Kidney (tissue), 14 donors: ENCODE results near the gene C1orf232. TPM values are rescaled to one million over a fixed set of nuclear protein-coding genes. Genes with fewer than 3 reads are reported as not detected.

ENCODE experiments used
- DNase-seq, 5 donors: peaks; one replicate each; pipeline ENCODE4 v3.0.0-alpha.2; 2013 to 2020
- FAIRE-seq: peaks from 2 replicates; lab custom pipeline; 2012; peaks lifted over from hg19 to GRCh38; lab: Jason Lieb, UNC
- H3K27ac ChIP-seq, 2 donors: one replicate each; pipeline ENCODE4 v1.7.0; 2013; ENCODE audit warnings: low read depth in 2 of 2, low read length in 2 of 2, inconsistent platforms in 1 of 2
- H3K27me3 ChIP-seq: one replicate; pipeline ENCODE4 v1.7.1; 2013; ENCODE audit warnings: low read length, inconsistent platforms; ENCODE audit not compliant: control insufficient read depth, insufficient read depth
- H3K36me3 ChIP-seq, 3 donors: one replicate each; pipeline versions ENCODE4 v1.7.0 to v1.7.1; 2013; ENCODE audit warnings: low read length in 3 of 3, control low read depth in 1 of 3, inconsistent platforms in 1 of 3; ENCODE audit not compliant: insufficient read depth in 3 of 3, control insufficient read depth in 2 of 3
- H3K4me1 ChIP-seq, 3 donors: one replicate each; pipeline versions ENCODE4 v1.7.0 to v1.7.1; 2013; ENCODE audit warnings: low read length in 3 of 3, inconsistent platforms in 1 of 3, low read depth in 1 of 3; ENCODE audit not compliant: control insufficient read depth in 2 of 3, insufficient read depth in 2 of 3
- H3K4me3 ChIP-seq, 3 donors: one replicate each; pipeline versions ENCODE4 v1.7.0 to v1.8.1; 2013; ENCODE audit warnings: low read length in 3 of 3, control low read depth in 1 of 3, inconsistent platforms in 1 of 3
- H3K9ac ChIP-seq, 3 donors: one replicate each; pipeline versions ENCODE4 v1.7.0 to v1.7.1; 2013; ENCODE audit warnings: low read length in 3 of 3, control low read depth in 1 of 3, inconsistent platforms in 1 of 3
- H3K9me3 ChIP-seq, 3 donors: one replicate each; pipeline versions ENCODE4 v1.7.0 to v1.7.1; 2013; ENCODE audit warnings: low read length in 3 of 3, control low read depth in 1 of 3, inconsistent platforms in 1 of 3; ENCODE audit not compliant: control insufficient read depth in 2 of 3, insufficient read depth in 1 of 3
- intact Hi-C: fragments of 100-400 bp; cut with DNase I; formaldehyde crosslinking; loops from one replicate; pipeline ENCODE4 v1.11.1; 2022
- polyA plus RNA-seq: library from polyadenylated mRNA; stranded (reverse); fragments of 350-450 nt; fragmentation: Illumina TruSeq; extraction: RNeasy Lipid Tissue Mini Kit (QIAGEN cat#74804); gene quantifications from one replicate; pipeline ENCODE4 v1.2.3, GENCODE V29; 2014; ENCODE audit warnings: low read depth, low replicate concordance; ENCODE audit not compliant: insufficient read depth
- total RNA-seq: library from RNA; stranded (reverse); fragmentation: NEBNext Ultra II Directional; extraction: Animal tissue kit (Norgen Biotek cat#: 25700); gene quantifications from one replicate; pipeline ENCODE4 v1.2.1, GENCODE V29; 2021
- TF ChIP-seq, protein P1 (sequence below): IDR thresholded peaks from 3 replicates; pipeline ENCODE4 v1.5.1; 2012; ENCODE audit warnings: mild to moderate bottlenecking, moderate library complexity, borderline replicate concordance; ENCODE audit not compliant: insufficient read depth; ENCODE audit errors: extremely low read depth
- donor health status: control.
- donor health status: control.
- donor health status: control.
- donor health status: control.
- donor health status: control.
- donor health status: DM: yes; HTN: yes; CAD: no.
- donor health status: Normal renal cell carcinoma (clear cell type).

C1orf232 gene
- total and polyA plus RNA-seq, 2 donors from 2014 or later = not detected

DNA sequence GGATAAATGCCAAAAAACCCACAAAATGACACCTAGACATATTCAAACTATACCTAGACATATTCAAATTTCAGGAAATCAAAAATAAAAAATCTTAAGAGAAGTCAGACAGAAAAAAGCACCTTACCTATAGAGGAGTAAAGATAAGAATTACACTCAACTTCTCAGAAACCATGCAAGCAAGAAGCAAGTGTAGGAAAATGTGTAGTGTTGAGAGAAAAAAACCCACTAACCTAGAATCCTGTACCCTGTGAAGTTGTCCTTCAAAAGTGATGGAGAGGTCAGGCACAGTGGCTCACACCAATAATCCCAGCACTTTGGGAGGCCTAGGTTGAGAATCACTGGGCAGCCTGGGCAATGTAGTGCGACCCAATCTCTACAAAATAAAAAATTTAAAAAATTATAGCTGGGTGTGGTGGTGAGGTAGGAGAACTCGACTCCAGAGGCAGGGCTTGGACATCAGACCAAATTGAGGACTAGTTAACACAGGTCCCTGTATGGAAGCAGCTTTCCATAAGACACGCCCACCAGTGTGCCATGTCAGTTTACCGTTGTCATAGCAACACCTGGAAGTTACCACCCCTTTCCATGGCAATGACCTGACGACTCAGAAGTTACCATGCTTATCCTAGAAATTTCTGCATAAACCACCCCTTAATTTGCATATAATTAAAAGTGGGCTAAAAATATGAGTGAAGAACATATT is 36.5 kb downstream of the C1orf232 start:
- H3K36me3 ChIP-seq = no peaks in the 10 kb centered on the region
- H3K9ac ChIP-seq = no peak overlapping the region
- no peak for DNase-seq
- FAIRE-seq = no peak
- H3K27me3 ChIP-seq = no peaks in the 10 kb centered on the region
- H3K4me3 ChIP-seq = no peak overlapping the region
- TF ChIP-seq, protein P1, sequence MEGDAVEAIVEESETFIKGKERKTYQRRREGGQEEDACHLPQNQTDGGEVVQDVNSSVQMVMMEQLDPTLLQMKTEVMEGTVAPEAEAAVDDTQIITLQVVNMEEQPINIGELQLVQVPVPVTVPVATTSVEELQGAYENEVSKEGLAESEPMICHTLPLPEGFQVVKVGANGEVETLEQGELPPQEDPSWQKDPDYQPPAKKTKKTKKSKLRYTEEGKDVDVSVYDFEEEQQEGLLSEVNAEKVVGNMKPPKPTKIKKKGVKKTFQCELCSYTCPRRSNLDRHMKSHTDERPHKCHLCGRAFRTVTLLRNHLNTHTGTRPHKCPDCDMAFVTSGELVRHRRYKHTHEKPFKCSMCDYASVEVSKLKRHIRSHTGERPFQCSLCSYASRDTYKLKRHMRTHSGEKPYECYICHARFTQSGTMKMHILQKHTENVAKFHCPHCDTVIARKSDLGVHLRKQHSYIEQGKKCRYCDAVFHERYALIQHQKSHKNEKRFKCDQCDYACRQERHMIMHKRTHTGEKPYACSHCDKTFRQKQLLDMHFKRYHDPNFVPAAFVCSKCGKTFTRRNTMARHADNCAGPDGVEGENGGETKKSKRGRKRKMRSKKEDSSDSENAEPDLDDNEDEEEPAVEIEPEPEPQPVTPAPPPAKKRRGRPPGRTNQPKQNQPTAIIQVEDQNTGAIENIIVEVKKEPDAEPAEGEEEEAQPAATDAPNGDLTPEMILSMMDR = no peak
- no peaks in the 10 kb centered on the region for H3K9me3 ChIP-seq
- intact Hi-C loops = no loop called here
- peaks cover 0 to under 1% (median 0%) of the 10 kb centered on the region in 3 donors for H3K4me1 ChIP-seq
- no peak overlapping the region for H3K27ac ChIP-seq

DNA sequence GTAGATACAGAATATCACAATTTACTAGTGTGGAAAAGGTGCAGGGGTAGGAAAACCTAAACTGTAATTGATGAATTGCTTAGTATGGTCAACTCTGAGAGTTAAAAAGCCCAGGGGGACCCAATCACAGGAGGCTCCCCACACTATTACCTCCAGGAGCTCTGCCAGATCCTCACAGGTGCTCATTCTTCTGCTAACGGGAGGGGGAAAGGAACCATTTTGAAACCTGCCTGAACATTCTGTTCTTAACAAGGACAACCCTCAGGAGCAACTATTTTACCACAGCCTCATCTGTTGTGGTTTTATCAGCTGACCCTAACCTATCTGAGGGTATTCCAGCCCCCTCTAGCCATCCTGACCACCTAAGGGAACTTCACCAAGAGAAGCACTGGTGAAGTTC is 38.1 kb downstream of the C1orf232 start:
- Histone ChIP-seq H3K27ac (no peak overlapping the region), H3K27me3 (no peaks in the 10 kb centered on the region), H3K9ac (no peak overlapping the region), H3K4me1 (peaks cover 0 to 2% (median 2%) of the 10 kb centered on the region in 3 donors), H3K36me3 (no peaks in the 10 kb centered on the region), H3K9me3 (no peaks in the 10 kb centered on the region), H3K4me3 (no peak overlapping the region)
- intact Hi-C loops = no loop called here
- TF ChIP-seq, protein P1 = no peak
- no peak for FAIRE-seq
- DNase-seq = no peak

DNA sequence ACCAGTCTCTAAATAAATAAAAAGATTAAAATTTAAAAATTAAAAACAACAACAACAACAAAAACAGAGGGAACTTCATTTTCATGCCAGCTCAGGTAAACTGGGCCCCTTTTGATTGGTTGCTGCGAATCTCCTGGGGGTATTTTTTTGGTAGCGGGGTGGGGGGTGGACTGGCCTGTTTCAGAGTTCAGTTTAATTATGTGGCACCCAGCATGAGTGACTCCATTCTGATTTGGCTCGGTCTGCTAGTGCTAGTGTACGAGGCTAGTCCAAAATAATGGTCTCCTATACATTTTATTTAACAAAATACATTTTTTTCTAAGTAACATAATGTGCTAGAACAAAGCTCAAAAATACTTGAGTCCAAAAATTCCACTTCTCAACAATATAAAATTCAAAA is 39.0 kb downstream of the C1orf232 start:
- FAIRE-seq = no peak
- Histone ChIP-seq H3K27me3 (no peaks in the 10 kb centered on the region), H3K4me3 (no peak overlapping the region), H3K36me3 (no peaks in the 10 kb centered on the region), H3K4me1 (peaks cover 0 to 5% (median 2%) of the 10 kb centered on the region in 3 donors), H3K27ac (no peak overlapping the region), H3K9me3 (no peaks in the 10 kb centered on the region), H3K9ac (no peak overlapping the region)
- DNase-seq = no peak
- TF ChIP-seq, protein P1 = no peak
- intact Hi-C loops = no loop called here
